ENCODE results near the gene XPR1. TPM values are rescaled to one million over a fixed set of nuclear protein-coding genes. Genes with fewer than 3 reads are reported as not detected.

Gene XPR1
- total and polyA plus RNA-seq, 8 donors: 0.92 to 27.0 (median 4.5) TPM

- no peaks in the 10 kb centered on the region for H3K9me3 ChIP-seq
- TF ChIP-seq POLR2AphosphoS5 (IDR thresholded peaks at IDR 0.05): no peak
- no peak for TF ChIP-seq EP300 (IDR thresholded peaks at IDR 0.05)
- TF ChIP-seq CTCF (IDR thresholded peaks at IDR 0.05): no peak
- no peak for TF ChIP-seq POLR2A (IDR thresholded peaks at IDR 0.05)
- H3K4me1 ChIP-seq: peaks cover 0 to 16% (median 8%) of the 10 kb centered on the region in 4 donors
- no peak overlapping the region for H3K4me3 ChIP-seq
- H3K27me3 ChIP-seq: no peaks in the 10 kb centered on the region
- DNase-seq: no peak
- WGBS, 5 donors: 98 to 100% (median 98%) methylated on average over 1 of the region's 1 CpG
- peaks cover 0 to 7% (median 3%) of the 10 kb centered on the region in 4 donors for H3K36me3 ChIP-seq
- no peak overlapping the region for H3K27ac ChIP-seq
- intact Hi-C loops (cut with DNase I; ENCODE audit: low total_unique reads): no loop called here
These were observed 227.5 kb downstream of the XPR1 start for GRCh38 chr1:180859306-180859705.

GRCh38 chr1:180860535-180860934, 228.7 kb downstream of the XPR1 start:
- Histone ChIP-seq H3K4me3 (no peak overlapping the region), H3K4me1 (peaks cover 0 to 12% (median 4%) of the 10 kb centered on the region in 4 donors), H3K27me3 (no peaks in the 10 kb centered on the region), H3K36me3 (peaks cover 0 to 11% (median 6%) of the 10 kb centered on the region in 4 donors), H3K9me3 (no peaks in the 10 kb centered on the region), H3K27ac (no peak overlapping the region)
- intact Hi-C loops (cut with DNase I; ENCODE audit: low total_unique reads): loop anchor here (5.0 kb wide), 1 partner anchor 343 kb away; no protein-coding TSS in a partner anchor
- DNase-seq: no peak
- TF ChIP-seq POLR2A (IDR thresholded peaks at IDR 0.05) (no peak), CTCF (IDR thresholded peaks at IDR 0.05) (no peak), POLR2AphosphoS5 (IDR thresholded peaks at IDR 0.05) (no peak), EP300 (IDR thresholded peaks at IDR 0.05) (no peak)
- 70 to 82% (median 78%) methylated on average over 2 of the region's 2 CpGs for WGBS, 5 donors

GRCh38 chr1:180862305-180862704, 230.5 kb downstream of the XPR1 start:
- intact Hi-C loops (cut with DNase I; ENCODE audit: low total_unique reads): loop anchor here (5.0 kb wide), 1 partner anchor 345 kb away; no protein-coding TSS in a partner anchor
- DNase-seq: no peak
- H3K4me1 ChIP-seq: peaks cover 0 to 12% (median 4%) of the 10 kb centered on the region in 4 donors
- no peak overlapping the region for H3K4me3 ChIP-seq
- no peaks in the 10 kb centered on the region for H3K9me3 ChIP-seq
- no peak overlapping the region for H3K27ac ChIP-seq
- H3K27me3 ChIP-seq: no peaks in the 10 kb centered on the region
- WGBS, 5 donors: 17 to 27% (median 25%) methylated on average over 1 of the region's 1 CpG
- TF ChIP-seq CTCF (IDR thresholded peaks at IDR 0.05) (no peak), POLR2A (IDR thresholded peaks at IDR 0.05) (no peak), EP300 (IDR thresholded peaks at IDR 0.05) (no peak), POLR2AphosphoS5 (IDR thresholded peaks at IDR 0.05) (no peak)
- peaks cover 0 to 17% (median 12%) of the 10 kb centered on the region in 4 donors for H3K36me3 ChIP-seq

GRCh38 chr1:180863158-180863775, 231.4 kb downstream of the XPR1 start:
- DNase-seq: peak in 1 of 2 donors; percentile 81
- peaks cover 0 to 17% (median 12%) of the 10 kb centered on the region in 4 donors for H3K36me3 ChIP-seq
- no peaks in the 10 kb centered on the region for H3K27me3 ChIP-seq
- no peak overlapping the region for H3K4me3 ChIP-seq
- TF ChIP-seq CTCF (IDR thresholded peaks at IDR 0.05) (peak in 5 of 7 experiments; percentile 57 to 73 (median 67)), POLR2AphosphoS5 (IDR thresholded peaks at IDR 0.05) (no peak), POLR2A (IDR thresholded peaks at IDR 0.05) (no peak), EP300 (IDR thresholded peaks at IDR 0.05) (no peak)
- intact Hi-C loops (cut with DNase I; ENCODE audit: low total_unique reads): loop anchor here (5.0 kb wide), 1 partner anchor 346 kb away; no protein-coding TSS in a partner anchor
- no peak overlapping the region for H3K27ac ChIP-seq
- 18 to 31% (median 23%) methylated on average over 6 of the region's 6 CpGs for WGBS, 5 donors
- peaks cover 0 to 9% (median 4%) of the 10 kb centered on the region in 4 donors for H3K4me1 ChIP-seq
- H3K9me3 ChIP-seq: no peaks in the 10 kb centered on the region
